Upper lobe of left lung (tissue), 6 donors: ENCODE data around the gene MRPS21. TPM values are rescaled to one million over a fixed set of nuclear protein-coding genes. Genes with fewer than 3 reads are reported as not detected.

ENCODE experiments used
- ATAC-seq, 2 donors: fragments of 200-7000 bp; cut with Tn5 transposase; one replicate each; pipeline ENCODE4 v1.9.1; 2022; ENCODE audit warnings: mild to moderate bottlenecking in 2 of 2, moderate library complexity in 2 of 2; ENCODE audit not compliant: low FRiP score in 2 of 2
- DNase-seq, 2 donors: peaks; one replicate each; pipeline ENCODE4 v3.0.0-alpha.2; 2019 to 2020
- H3K27ac ChIP-seq, 4 donors: fragments of 200-600 bp; sonication (generic); one replicate each; pipeline ENCODE4 v1.5.1; 2016 to 2019
- H3K27me3 ChIP-seq, 4 donors: fragments of 200-600 bp; sonication (generic); one replicate each; pipeline ENCODE4 v1.5.1; 2017 to 2019
- H3K36me3 ChIP-seq, 4 donors: fragments of 200-600 bp; sonication (generic); one replicate each; pipeline ENCODE4 v1.5.1; 2016 to 2019
- H3K4me1 ChIP-seq, 4 donors: fragments of 200-600 bp; sonication (generic); one replicate each; pipeline ENCODE4 v1.5.1; 2018 to 2019
- H3K4me3 ChIP-seq, 4 donors: fragments of 200-600 bp; sonication (generic); one replicate each; pipeline ENCODE4 v1.5.1; 2017 to 2019; ENCODE audit warnings: mild to moderate bottlenecking in 2 of 4, moderate library complexity in 1 of 4
- H3K9me3 ChIP-seq, 4 donors: fragments of 200-600 bp; sonication (generic); one replicate each; pipeline ENCODE4 v1.5.1; 2018 to 2019
- CTCF ChIP-seq, 6 experiments: fragments of 450-650 bp in 4 of 6; fragments of 200-600 bp in 2 of 6; sonication (generic) in 2 of 6; IDR thresholded peaks; one replicate each; pipeline ENCODE4 v1.5.1; 2016 to 2019; ENCODE audit warnings: antibody characterized with exemption in 6 of 6
- EP300 ChIP-seq, 4 donors: sonication (generic); formaldehyde crosslinking; IDR thresholded peaks; one replicate each; pipeline ENCODE4 v1.5.1; 2017; ENCODE audit warnings: antibody characterized with exemption in 4 of 4, control low read depth in 2 of 4
- POLR2A ChIP-seq, 4 donors: fragments of 450-650 bp; IDR thresholded peaks; one replicate each; pipeline ENCODE4 v1.5.1; 2016 to 2017; ENCODE audit warnings: antibody characterized with exemption in 4 of 4, mild to moderate bottlenecking in 2 of 4
- POLR2AphosphoS5 ChIP-seq, 2 donors: sonication (generic); formaldehyde crosslinking; IDR thresholded peaks; one replicate each; pipeline ENCODE4 v1.5.1; 2017; ENCODE audit warnings: antibody characterized with exemption in 2 of 2
- WGBS, 2 donors: methylation state at CpG; one replicate each; pipeline ENCODE4 v1.1.5; 2017 to 2018; 5-methylcytosine and 5-hydroxymethylcytosine counted together
- total RNA-seq, 6 donors: library from RNA; depleted of rRNA in 4 of 6; stranded (reverse); fragments of >200 nt in 4 of 6; gene quantifications; one replicate each; pipeline versions ENCODE4 v1.1.0 to v1.2.1, GENCODE V29; 2016 to 2021
- donor health status: DM: no; HTN: no; CAD: no; lungs with moderate emphysema.
- donor health status: DM: no; HTN: yes; CAD: no; lungs with severe emphysema.

MRPS21 gene
- total RNA-seq, 6 donors from 2014 or later = 24.9 to 51.3 (median 38.3) TPM

- Histone ChIP-seq H3K27ac (no peak within 1 kb of the TSS), H3K27me3 (peaks cover 0 to 4% (median 0%) of the 10 kb centered on the region in 4 donors), H3K4me1 (peaks cover 9 to 23% (median 13%) of the 10 kb centered on the region in 4 donors), H3K36me3 (no peaks in the 10 kb centered on the region), H3K4me3 (no peak within 1 kb of the TSS), H3K9me3 (no peaks in the 10 kb centered on the region)
- WGBS, 2 donors = 56 to 62% methylated on average over 10 to 12 of the region's 13 CpGs
- no peak for ATAC-seq
- no peak for DNase-seq
- TF ChIP-seq POLR2AphosphoS5 (IDR thresholded peaks at IDR 0.05) = no peak
- TF ChIP-seq CTCF (IDR thresholded peaks at IDR 0.05) = no peak
Measured at GRCh38 chr1:150257624-150258585, 35.8 kb upstream of the MRPS21 start, which contains the start of gene CA14. TSS of gene CA14 (plus strand) at chr1:150257774. CDS start at chr1:150258129, 355 bp downstream.

- peak in 1 of 2 donors; percentile 36 for DNase-seq
- ATAC-seq = no peak
- Histone ChIP-seq H3K4me1 (peaks cover 9 to 23% (median 13%) of the 10 kb centered on the region in 4 donors), H3K27me3 (peaks cover 0 to 4% (median 0%) of the 10 kb centered on the region in 4 donors), H3K27ac (peak overlapping the region in 2 of 4 donors; percentile 67 to 76), H3K4me3 (peak overlapping the region in 1 of 4 donors; percentile 21), H3K9me3 (no peaks in the 10 kb centered on the region), H3K36me3 (peaks cover 0 to 6% (median 3%) of the 10 kb centered on the region in 4 donors)
- 59 to 83% methylated on average over 4 of the region's 4 CpGs for WGBS, 2 donors
- TF ChIP-seq EP300 (IDR thresholded peaks at IDR 0.05) (no peak), CTCF (IDR thresholded peaks at IDR 0.05) (no peak), POLR2AphosphoS5 (IDR thresholded peaks at IDR 0.05) (no peak), POLR2A (IDR thresholded peaks at IDR 0.05) (no peak)
Measured at GRCh38 chr1:150259217-150259616, 34.4 kb upstream of the MRPS21 start.

- H3K27ac ChIP-seq = peak overlapping the region in 3 of 4 donors; percentile 55 to 76 (median 67)
- ATAC-seq (peak; percentile 33 to 92), DNase-seq (peak in 1 of 2 donors; percentile 91)
- H3K36me3 ChIP-seq = peaks cover 0 to 14% (median 11%) of the 10 kb centered on the region in 4 donors
- peaks cover 0 to 4% (median 0%) of the 10 kb centered on the region in 4 donors for H3K27me3 ChIP-seq
- TF ChIP-seq POLR2A (IDR thresholded peaks at IDR 0.05) (peak in 1 of 4 donors; percentile 54), POLR2AphosphoS5 (IDR thresholded peaks at IDR 0.05) (peak in 1 of 2 donors; percentile 30), EP300 (IDR thresholded peaks at IDR 0.05) (no peak), CTCF (IDR thresholded peaks at IDR 0.05) (no peak)
- no peaks in the 10 kb centered on the region for H3K9me3 ChIP-seq
- WGBS, 2 donors = 30% methylated on average over 11 of the region's 11 CpGs
- H3K4me1 ChIP-seq = peaks cover 9 to 23% (median 13%) of the 10 kb centered on the region in 4 donors
- H3K4me3 ChIP-seq = peak overlapping the region in 1 of 4 donors; percentile 21
Measured at GRCh38 chr1:150259758-150260669, 33.6 kb upstream of the MRPS21 start.

- Histone ChIP-seq H3K9me3 (no peaks in the 10 kb centered on the region), H3K27me3 (peaks cover 0 to 4% (median 0%) of the 10 kb centered on the region in 4 donors), H3K4me1 (peaks cover 5 to 15% (median 7%) of the 10 kb centered on the region in 4 donors), H3K27ac (no peak overlapping the region), H3K4me3 (no peak overlapping the region), H3K36me3 (peaks cover 11 to 28% (median 24%) of the 10 kb centered on the region in 4 donors)
- ATAC-seq (no peak), DNase-seq (no peak)
- TF ChIP-seq EP300 (IDR thresholded peaks at IDR 0.05) (no peak), POLR2A (IDR thresholded peaks at IDR 0.05) (no peak), CTCF (IDR thresholded peaks at IDR 0.05) (no peak), POLR2AphosphoS5 (IDR thresholded peaks at IDR 0.05) (no peak)
- WGBS, 2 donors = 86 to 89% methylated on average over 6 of the region's 6 CpGs
Measured at GRCh38 chr1:150261367-150261766, 32.3 kb upstream of the MRPS21 start.
